ENCODE data around the gene MICAL2. TPM values are rescaled to one million over a fixed set of nuclear protein-coding genes. Genes with fewer than 3 reads are reported as not detected.

Gene MICAL2
- total RNA-seq, 4 donors from 2014 or later: 195 to 499 (median 259) TPM

GRCh38 chr11:12126344-12127019 is 16.1 kb downstream of the MICAL2 start:
- no peak for DNase-seq (ENCODE audit: extremely low spot score)
- Histone ChIP-seq H3K4me1 (peaks cover 41 to 94% (median 86%) of the 10 kb centered on the region in 4 donors), H3K27me3 (no peaks in the 10 kb centered on the region), H3K9me3 (no peaks in the 10 kb centered on the region), H3K4me3 (no peak overlapping the region), H3K36me3 (no peaks in the 10 kb centered on the region), H3K27ac (replicated peaks in 1 of 4) (peak overlapping the region; percentile 11 to 92 (median 63))
- WGBS: 67% methylated on average over 4 of the region's 4 CpGs
- intact Hi-C loops (cut with DNase I): no loop called here
- TF ChIP-seq CTCF (IDR thresholded peaks at IDR 0.05) (no peak), EP300 (IDR thresholded peaks at IDR 0.05) (no peak), POLR2A (IDR thresholded peaks at IDR 0.05; ENCODE audit: low read depth) (no peak), POLR2AphosphoS5 (IDR thresholded peaks at IDR 0.05) (no peak)

GRCh38 chr11:12127206-12127898 is 17.0 kb downstream of the MICAL2 start:
- TF ChIP-seq CTCF (IDR thresholded peaks at IDR 0.05) (no peak), POLR2A (IDR thresholded peaks at IDR 0.05; ENCODE audit: low read depth) (no peak), POLR2AphosphoS5 (IDR thresholded peaks at IDR 0.05) (no peak), EP300 (IDR thresholded peaks at IDR 0.05) (no peak)
- WGBS: 84% methylated on average over 4 of the region's 4 CpGs
- H3K4me3 ChIP-seq: no peak overlapping the region
- H3K27ac ChIP-seq (replicated peaks in 1 of 4): peak overlapping the region; percentile 11 to 92 (median 63)
- H3K27me3 ChIP-seq: no peaks in the 10 kb centered on the region
- no peaks in the 10 kb centered on the region for H3K36me3 ChIP-seq
- no peak for DNase-seq (ENCODE audit: extremely low spot score)
- intact Hi-C loops (cut with DNase I): no loop called here
- H3K9me3 ChIP-seq: no peaks in the 10 kb centered on the region
- peaks cover 49 to 94% (median 86%) of the 10 kb centered on the region in 4 donors for H3K4me1 ChIP-seq

DNA sequence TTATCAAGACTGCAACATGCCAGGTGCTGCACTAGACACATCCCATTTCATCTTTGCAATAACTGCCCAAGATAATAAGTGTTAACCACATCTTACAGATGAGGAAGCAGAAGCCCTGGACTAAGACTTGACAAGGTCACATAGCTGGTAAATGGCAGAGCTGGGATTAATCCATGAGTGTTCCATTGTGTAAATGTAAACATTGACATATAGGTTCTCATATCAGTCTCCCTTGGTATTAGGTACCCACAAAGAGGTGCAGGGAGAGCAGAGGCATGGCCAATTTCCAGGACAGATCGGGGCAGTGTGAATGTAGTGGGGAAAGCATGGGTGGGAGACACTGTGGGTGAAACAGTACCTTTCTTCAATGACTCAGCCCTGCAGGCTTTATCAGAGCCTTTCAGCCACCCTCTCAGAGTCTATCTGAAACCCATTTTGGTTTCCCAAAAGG is 17.9 kb downstream of the MICAL2 start:
- H3K27me3 ChIP-seq: no peaks in the 10 kb centered on the region
- WGBS: 78% methylated on average over 1 of the region's 1 CpG
- peak overlapping the region in 3 of 4 donors; percentile 5 to 92 (median 40) for H3K27ac ChIP-seq (replicated peaks in 1 of 4)

GRCh38 chr11:12129227-12129626 is 18.8 kb downstream of the MICAL2 start:
- H3K27ac ChIP-seq (replicated peaks in 1 of 4): peak overlapping the region in 1 of 4 donors; percentile 92
- no peak for DNase-seq (ENCODE audit: extremely low spot score)
- H3K27me3 ChIP-seq: no peaks in the 10 kb centered on the region
- TF ChIP-seq EP300 (IDR thresholded peaks at IDR 0.05) (no peak), CTCF (IDR thresholded peaks at IDR 0.05) (no peak), POLR2A (IDR thresholded peaks at IDR 0.05; ENCODE audit: low read depth) (no peak), POLR2AphosphoS5 (IDR thresholded peaks at IDR 0.05) (no peak)
- no peak overlapping the region for H3K4me3 ChIP-seq
- WGBS: 76% methylated on average over 4 of the region's 4 CpGs
- intact Hi-C loops (cut with DNase I): no loop called here
- no peaks in the 10 kb centered on the region for H3K36me3 ChIP-seq
- H3K4me1 ChIP-seq: peaks cover 42 to 94% (median 83%) of the 10 kb centered on the region in 4 donors
- H3K9me3 ChIP-seq: no peaks in the 10 kb centered on the region

More for the DNA sequence above, 17.9 kb downstream of the MICAL2 start:
- Histone ChIP-seq H3K4me3 (no peak overlapping the region), H3K4me1 (peaks cover 51 to 94% (median 87%) of the 10 kb centered on the region in 4 donors), H3K9me3 (no peaks in the 10 kb centered on the region), H3K36me3 (no peaks in the 10 kb centered on the region)
- intact Hi-C loops (cut with DNase I): no loop called here
- TF ChIP-seq POLR2AphosphoS5 (IDR thresholded peaks at IDR 0.05): no peak
- no peak for TF ChIP-seq CTCF (IDR thresholded peaks at IDR 0.05)
- no peak for TF ChIP-seq EP300 (IDR thresholded peaks at IDR 0.05)
- no peak for TF ChIP-seq POLR2A (IDR thresholded peaks at IDR 0.05; ENCODE audit: low read depth)
- DNase-seq (ENCODE audit: extremely low spot score): no peak

Data from esophagus muscularis mucosa (tissue), 4 donors.